H9 (cell line): ENCODE data around the gene NEDD4. TPM values are rescaled to one million over a fixed set of nuclear protein-coding genes. Genes with fewer than 3 reads are reported as not detected.

Source experiments
- DNase-seq: peaks from one replicate; pipeline ENCODE4 v3.0.0-alpha.2; 2017
- H2AFZ ChIP-seq: one replicate; pipeline ENCODE4 v1.6.1; 2013; ENCODE audit warnings: mild to moderate bottlenecking, low read length, control low read depth, moderate library complexity
- H2AK5ac ChIP-seq: 2 replicates; pipeline ENCODE4 v1.6.1; 2013; ENCODE audit warnings: low read length, control low read depth, mixed read lengths; ENCODE audit not compliant: insufficient read length
- H2BK120ac ChIP-seq: one replicate; pipeline ENCODE4 v1.6.1; 2013; ENCODE audit warnings: low read depth, mild to moderate bottlenecking, low read length, control low read depth, inconsistent platforms; ENCODE audit not compliant: poor library complexity, severe bottlenecking
- H2BK12ac ChIP-seq: 2 replicates; pipeline ENCODE4 v1.6.1; 2013; ENCODE audit warnings: low read length, control low read depth, mixed read lengths, low read depth; ENCODE audit not compliant: insufficient read length
- H2BK15ac ChIP-seq: 2 replicates; pipeline ENCODE4 v1.6.1; 2013; ENCODE audit warnings: low read depth, low read length, control low read depth
- H2BK20ac ChIP-seq: one replicate; pipeline ENCODE4 v1.6.1; 2013; ENCODE audit warnings: low read depth, mild to moderate bottlenecking, low read length, control low read depth, inconsistent platforms; ENCODE audit not compliant: poor library complexity, severe bottlenecking
- H2BK5ac ChIP-seq: 2 replicates; pipeline ENCODE4 v1.6.1; 2013; ENCODE audit warnings: low read length, control low read depth, mixed read lengths; ENCODE audit not compliant: insufficient read length
- H3K14ac ChIP-seq: 2 replicates; pipeline ENCODE4 v1.6.1; 2013; ENCODE audit warnings: low read length, control low read depth; ENCODE audit not compliant: insufficient read depth
- H3K18ac ChIP-seq: 2 replicates; pipeline ENCODE4 v1.6.1; 2013; ENCODE audit warnings: low read depth, mild to moderate bottlenecking, mixed read lengths, low read length, control low read depth; ENCODE audit not compliant: insufficient read length
- H3K23ac ChIP-seq: 2 replicates; pipeline ENCODE4 v1.6.1; 2013; ENCODE audit warnings: low read length, control low read depth, mixed read lengths, low read depth; ENCODE audit not compliant: insufficient read length
- H3K23me2 ChIP-seq: 2 replicates; pipeline ENCODE4 v1.6.1; 2013; ENCODE audit warnings: low read depth, mild to moderate bottlenecking, mixed read lengths, low read length, control low read depth; ENCODE audit not compliant: insufficient read length, poor library complexity, severe bottlenecking
- H3K27ac ChIP-seq: 2 replicates; pipeline ENCODE4 v1.5.1; 2013; ENCODE audit warnings: low read length, control low read depth, mixed read lengths, low read depth; ENCODE audit not compliant: insufficient read length
- H3K27me3 ChIP-seq: 2 replicates; pipeline ENCODE4 v1.6.1; 2013; ENCODE audit warnings: low read length, control low read depth, inconsistent platforms; ENCODE audit not compliant: insufficient read depth
- H3K4ac ChIP-seq: 2 replicates; pipeline ENCODE4 v1.6.1; 2013; ENCODE audit warnings: low read depth, mild to moderate bottlenecking, control low read depth, inconsistent platforms, low read length, moderate library complexity
- H3K4me1 ChIP-seq: 2 replicates; pipeline ENCODE4 v1.6.1; 2013; ENCODE audit warnings: low read length, control low read depth, inconsistent platforms; ENCODE audit not compliant: insufficient read depth
- H3K4me2 ChIP-seq: 2 replicates; pipeline ENCODE4 v1.6.1; 2013; ENCODE audit warnings: low read length, control low read depth, mixed read lengths; ENCODE audit not compliant: insufficient read length, insufficient read depth
- H3K56ac ChIP-seq: 2 replicates; pipeline ENCODE4 v1.6.1; 2013; ENCODE audit warnings: low read depth, mild to moderate bottlenecking, mixed read lengths, low read length, control low read depth; ENCODE audit not compliant: insufficient read length
- H3K79me1 ChIP-seq: 2 replicates; pipeline ENCODE4 v1.6.1; 2013; ENCODE audit warnings: low read depth, mild to moderate bottlenecking, moderate library complexity, low read length, control low read depth, inconsistent platforms; ENCODE audit not compliant: insufficient read depth, poor library complexity, severe bottlenecking
- H3K79me2 ChIP-seq: 2 replicates; pipeline ENCODE4 v1.6.1; 2013; ENCODE audit warnings: low read length, control low read depth, inconsistent platforms; ENCODE audit not compliant: insufficient read depth
- H3K9ac ChIP-seq: 2 replicates; pipeline ENCODE4 v1.6.1; 2013; ENCODE audit warnings: low read length, control low read depth, mixed read lengths; ENCODE audit not compliant: insufficient read length; ENCODE audit errors: extremely low read depth
- H3K9me3 ChIP-seq: one replicate; pipeline ENCODE4 v1.6.1; 2013; ENCODE audit warnings: low read depth, low read length, inconsistent platforms; ENCODE audit not compliant: control insufficient read depth
- H3T11ph ChIP-seq: one replicate; pipeline ENCODE4 v1.6.1; 2013; ENCODE audit warnings: mild to moderate bottlenecking, low read length, control low read depth, inconsistent platforms
- H4K20me1 ChIP-seq: one replicate; pipeline ENCODE4 v1.6.1; 2013; ENCODE audit not compliant: control insufficient read depth, insufficient read length, insufficient read depth
- H4K5ac ChIP-seq: 2 replicates; pipeline ENCODE4 v1.6.1; 2013; ENCODE audit warnings: low read depth, mild to moderate bottlenecking, mixed read lengths, low read length, control low read depth; ENCODE audit not compliant: insufficient read length
- H4K8ac ChIP-seq: replicated peaks from 2 replicates; pipeline ENCODE4 v1.6.1; 2013; ENCODE audit warnings: low read length, control low read depth, mixed read lengths, low read depth; ENCODE audit not compliant: insufficient read length
- H4K91ac ChIP-seq: 2 replicates; pipeline ENCODE4 v1.6.1; 2013; ENCODE audit warnings: low read depth, mild to moderate bottlenecking, moderate library complexity, mixed read lengths, low read length, control low read depth; ENCODE audit not compliant: insufficient read length
- H3K27ac Mint-ChIP-seq, 3 experiments: 2 replicates in 2 of 3; 3 replicates in 1 of 3; pipeline ENCODE4 v1.8.0; 2020 to 2021; ENCODE audit warnings: mixed read lengths in 3 of 3, mild to moderate bottlenecking in 1 of 3, moderate library complexity in 1 of 3
- H3K27me3 Mint-ChIP-seq: 2 replicates; pipeline ENCODE4 v1.8.0; 2021; ENCODE audit warnings: low read depth, mild to moderate bottlenecking, moderate library complexity, mixed read lengths
- H3K36me3 Mint-ChIP-seq, 3 experiments: 2 replicates in 2 of 3; 3 replicates in 1 of 3; pipeline ENCODE4 v1.8.0; 2020 to 2021; ENCODE audit warnings: low read depth in 3 of 3, mixed read lengths in 3 of 3; ENCODE audit not compliant: insufficient read depth in 1 of 3
- H3K4me1 Mint-ChIP-seq, 2 experiments: 2 replicates each; pipeline ENCODE4 v1.8.0; 2020; ENCODE audit warnings: mixed read lengths in 2 of 2
- H3K4me3 Mint-ChIP-seq, 2 experiments: 2 replicates in 1 of 2; 3 replicates in 1 of 2; pipeline ENCODE4 v1.8.0; 2020 to 2021; ENCODE audit warnings: mild to moderate bottlenecking in 2 of 2, mixed read lengths in 2 of 2, moderate library complexity in 1 of 2
- H3K9me3 Mint-ChIP-seq, 2 experiments: 2 replicates in 1 of 2; 3 replicates in 1 of 2; pipeline ENCODE4 v1.8.0; 2020; ENCODE audit warnings: mild to moderate bottlenecking in 2 of 2, mixed read lengths in 2 of 2, moderate library complexity in 1 of 2
- WGBS: extraction: QIAGEN DNeasy Blood & Tissue Kit; methylation state at CpG from one replicate; pipeline ENCODE4 v1.1.7; 2013; ENCODE audit warnings: missing lambda C conversion rate, low lambda C conversion rate, mixed read lengths; ENCODE audit not compliant: insufficient read length; ENCODE audit errors: extremely low coverage; 5-methylcytosine and 5-hydroxymethylcytosine counted together
- total RNA-seq: library from RNA; stranded (reverse); gene quantifications from 2 replicates; pipeline ENCODE4 v1.2.1, GENCODE V29; 2021
- TF ChIP-seq, protein P1 (sequence below): fragments of 200-600 bp; sonication (generic); conservative IDR thresholded peaks from 3 replicates; pipeline ENCODE4 v1.8.0; 2021; ENCODE audit warnings: antibody characterized with exemption, mild to moderate bottlenecking

NEDD4 gene
- total RNA-seq, 1 experiment from 2014 or later = 9.6 TPM

DNA sequence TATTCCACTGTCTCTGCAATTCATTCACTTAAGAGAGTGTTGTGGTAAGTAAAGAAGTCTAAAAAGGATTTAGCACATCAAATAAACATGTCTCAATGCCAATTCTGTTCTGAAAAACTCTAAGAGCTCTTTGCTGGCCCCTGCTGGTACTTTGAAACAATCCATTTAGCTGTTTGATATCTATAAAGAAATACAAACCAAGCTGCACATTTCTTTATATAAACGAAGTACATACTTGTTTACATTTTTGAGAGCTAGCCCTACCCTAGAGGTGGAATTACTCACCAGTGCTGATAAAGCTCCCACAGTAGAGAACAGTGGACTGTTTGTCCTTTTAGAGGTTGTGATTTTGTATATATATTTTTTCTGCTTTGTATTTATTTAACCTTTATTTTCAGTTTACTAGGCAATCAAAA is 75.5 kb downstream of the NEDD4 start:
- no peak overlapping the region for H3K4me3 Mint-ChIP-seq
- no peaks in the 10 kb centered on the region for H3K27me3 Mint-ChIP-seq
- no peak overlapping the region for H2BK15ac ChIP-seq

More for the DNA sequence above, 75.5 kb downstream of the NEDD4 start:
- Histone ChIP-seq H4K91ac (no peak overlapping the region), H3K79me1 (no peaks in the 10 kb centered on the region), H3K56ac (no peak overlapping the region), H3K79me2 (no peaks in the 10 kb centered on the region), H3K27ac (no peak overlapping the region), H4K8ac (no peak overlapping the region), H2AFZ (no peak overlapping the region), H2BK120ac (no peak overlapping the region), H2BK5ac (no peak overlapping the region), H3K27me3 (no peaks in the 10 kb centered on the region), H4K20me1 (no peaks in the 10 kb centered on the region), H2AK5ac (no peak overlapping the region), H3K4ac (no peak overlapping the region), H3K18ac (no peak overlapping the region), H3K4me1 (no peaks in the 10 kb centered on the region), H3K14ac (no peak overlapping the region), H3K4me2 (no peak overlapping the region), H3K9me3 (no peaks in the 10 kb centered on the region), H3K9ac (no peak overlapping the region), H2BK20ac (no peak overlapping the region), H4K5ac (no peak overlapping the region), H3K23ac (no peak overlapping the region), H2BK12ac (no peak overlapping the region), H3K23me2 (no peaks in the 10 kb centered on the region), H3T11ph (no peak overlapping the region)
- H3K27ac Mint-ChIP-seq = no peak overlapping the region
- no peaks in the 10 kb centered on the region for H3K9me3 Mint-ChIP-seq
- no CpG with 5 or more reads among the region's 1 CpG for WGBS
- TF ChIP-seq, protein P1, sequence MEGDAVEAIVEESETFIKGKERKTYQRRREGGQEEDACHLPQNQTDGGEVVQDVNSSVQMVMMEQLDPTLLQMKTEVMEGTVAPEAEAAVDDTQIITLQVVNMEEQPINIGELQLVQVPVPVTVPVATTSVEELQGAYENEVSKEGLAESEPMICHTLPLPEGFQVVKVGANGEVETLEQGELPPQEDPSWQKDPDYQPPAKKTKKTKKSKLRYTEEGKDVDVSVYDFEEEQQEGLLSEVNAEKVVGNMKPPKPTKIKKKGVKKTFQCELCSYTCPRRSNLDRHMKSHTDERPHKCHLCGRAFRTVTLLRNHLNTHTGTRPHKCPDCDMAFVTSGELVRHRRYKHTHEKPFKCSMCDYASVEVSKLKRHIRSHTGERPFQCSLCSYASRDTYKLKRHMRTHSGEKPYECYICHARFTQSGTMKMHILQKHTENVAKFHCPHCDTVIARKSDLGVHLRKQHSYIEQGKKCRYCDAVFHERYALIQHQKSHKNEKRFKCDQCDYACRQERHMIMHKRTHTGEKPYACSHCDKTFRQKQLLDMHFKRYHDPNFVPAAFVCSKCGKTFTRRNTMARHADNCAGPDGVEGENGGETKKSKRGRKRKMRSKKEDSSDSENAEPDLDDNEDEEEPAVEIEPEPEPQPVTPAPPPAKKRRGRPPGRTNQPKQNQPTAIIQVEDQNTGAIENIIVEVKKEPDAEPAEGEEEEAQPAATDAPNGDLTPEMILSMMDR = peak; percentile 64
- peaks cover 3 to 4% of the 10 kb centered on the region in 2 experiments; a peak in 1 of 4 replicates for H3K4me1 Mint-ChIP-seq
- no peak for DNase-seq
- no peaks in the 10 kb centered on the region for H3K36me3 Mint-ChIP-seq
